GM18867 (cell line): Measurements from ENCODE around the gene ABCF2.

ENCODE experiments used
- ATAC-seq: cut with Tn5 transposase; IDR thresholded peaks from one replicate; pipeline ENCODE4 v1.9.1; 2021; ENCODE audit warnings: mild to moderate bottlenecking, moderate library complexity; ENCODE audit not compliant: unreplicated experiment

ABCF2 gene

DNA sequence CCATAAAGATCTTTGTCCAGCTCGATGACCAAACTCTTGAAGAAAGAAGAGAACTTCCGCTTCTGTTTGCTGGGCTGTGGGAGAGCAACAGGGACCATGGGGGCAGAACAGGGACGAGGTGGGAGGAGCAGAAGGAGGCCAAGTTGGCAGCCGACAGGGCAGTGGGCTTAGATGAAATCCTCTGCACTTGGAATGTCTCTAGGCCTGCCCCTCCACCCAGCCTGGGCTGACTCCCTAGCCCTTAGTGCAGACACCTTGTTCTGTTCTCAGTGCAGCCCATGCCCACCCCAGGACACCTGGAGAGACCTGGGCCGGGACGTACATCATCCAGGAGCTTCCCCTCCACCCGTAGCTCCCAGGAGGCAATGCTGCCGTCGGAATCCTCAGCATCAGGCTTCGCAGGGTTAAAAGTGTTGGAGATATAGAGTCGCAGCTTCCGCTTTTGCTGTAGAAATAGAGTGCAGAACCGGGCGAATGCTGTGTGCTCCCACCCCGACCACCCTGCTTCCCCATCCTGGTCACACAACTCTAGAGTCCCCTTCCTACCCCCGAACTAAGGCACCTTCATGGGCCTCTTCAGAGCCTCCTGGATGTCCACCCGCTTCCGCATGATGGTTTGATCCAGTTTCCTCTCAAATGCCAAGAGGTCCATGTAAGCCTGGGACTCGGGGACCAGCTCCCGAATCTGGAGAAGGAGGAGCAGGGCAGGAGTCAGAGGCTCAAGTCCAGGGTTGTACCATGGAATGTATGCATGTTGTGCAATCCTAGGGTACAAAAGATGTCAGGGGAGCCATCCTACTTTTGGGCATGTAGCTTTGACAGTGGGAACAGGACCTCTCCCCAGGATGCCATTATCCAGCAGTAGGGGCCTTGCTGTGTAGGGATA lies 15.4 kb upstream of the ABCF2 start:
- no peak for ATAC-seq

GRCh38 chr7:151241755-151242096 lies 14.7 kb upstream of the ABCF2 start:
- ATAC-seq: no peak

DNA sequence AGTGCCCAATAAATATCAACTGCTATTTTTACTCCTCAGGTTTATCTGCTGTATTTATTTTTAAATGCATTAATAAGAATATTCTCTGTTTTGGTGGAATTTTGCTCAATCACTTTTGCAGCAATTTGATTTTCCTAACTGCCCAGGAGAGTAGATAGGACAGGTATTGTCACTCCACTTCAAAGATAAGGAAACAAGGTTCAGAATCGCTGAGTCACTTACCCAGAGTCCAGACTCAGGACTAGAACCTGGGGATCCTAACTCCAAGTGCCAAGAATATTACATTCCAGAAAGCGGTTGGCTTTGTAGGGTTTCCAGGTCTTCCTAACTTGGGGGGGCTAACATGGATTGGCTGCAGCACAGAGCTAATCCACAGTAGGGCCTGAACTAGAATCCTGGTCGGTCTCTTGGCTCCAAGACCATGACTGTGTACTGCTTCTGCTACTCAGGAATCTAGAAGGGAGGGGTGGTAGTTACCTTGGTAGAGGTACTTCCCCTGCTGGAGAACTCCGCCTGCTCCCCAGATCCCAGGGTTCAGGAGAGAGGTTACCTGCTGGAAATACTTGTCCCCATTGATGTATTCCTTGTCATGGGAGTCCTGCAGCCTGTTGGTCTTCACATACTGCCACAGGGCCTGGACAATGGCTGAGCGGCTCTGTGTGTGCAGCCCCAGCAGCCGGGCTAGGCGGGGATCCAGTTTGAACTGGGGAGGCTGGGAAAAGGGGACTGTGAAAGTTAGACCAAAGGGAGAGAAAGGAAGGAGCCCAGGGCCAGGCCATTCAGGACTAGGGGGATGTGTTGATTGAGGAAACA lies 14.1 kb upstream of the ABCF2 start:
- no peak for ATAC-seq

DNA sequence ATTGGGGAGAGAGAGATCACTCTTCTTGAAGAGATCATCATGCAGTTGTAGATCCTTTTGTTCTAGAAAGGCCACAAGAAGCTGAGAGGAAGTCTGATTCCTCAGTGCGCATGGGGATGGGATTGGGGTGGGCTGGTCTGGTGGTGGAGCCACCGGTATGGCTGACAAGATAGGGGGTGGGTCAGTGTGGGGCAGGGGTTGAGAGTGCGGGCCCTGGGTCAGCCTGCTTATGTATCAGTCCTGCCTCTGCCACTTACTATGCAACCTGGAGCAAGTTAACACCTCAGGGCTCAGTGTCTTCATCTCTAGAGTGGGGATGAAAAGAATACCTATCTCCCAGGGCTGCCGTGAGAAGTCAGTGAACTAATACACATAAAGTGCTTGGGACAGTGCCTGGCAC lies 13.5 kb upstream of the ABCF2 start:
- no peak for ATAC-seq

GRCh38 chr7:151239837-151240459 lies 12.9 kb upstream of the ABCF2 start:
- no peak for ATAC-seq

DNA sequence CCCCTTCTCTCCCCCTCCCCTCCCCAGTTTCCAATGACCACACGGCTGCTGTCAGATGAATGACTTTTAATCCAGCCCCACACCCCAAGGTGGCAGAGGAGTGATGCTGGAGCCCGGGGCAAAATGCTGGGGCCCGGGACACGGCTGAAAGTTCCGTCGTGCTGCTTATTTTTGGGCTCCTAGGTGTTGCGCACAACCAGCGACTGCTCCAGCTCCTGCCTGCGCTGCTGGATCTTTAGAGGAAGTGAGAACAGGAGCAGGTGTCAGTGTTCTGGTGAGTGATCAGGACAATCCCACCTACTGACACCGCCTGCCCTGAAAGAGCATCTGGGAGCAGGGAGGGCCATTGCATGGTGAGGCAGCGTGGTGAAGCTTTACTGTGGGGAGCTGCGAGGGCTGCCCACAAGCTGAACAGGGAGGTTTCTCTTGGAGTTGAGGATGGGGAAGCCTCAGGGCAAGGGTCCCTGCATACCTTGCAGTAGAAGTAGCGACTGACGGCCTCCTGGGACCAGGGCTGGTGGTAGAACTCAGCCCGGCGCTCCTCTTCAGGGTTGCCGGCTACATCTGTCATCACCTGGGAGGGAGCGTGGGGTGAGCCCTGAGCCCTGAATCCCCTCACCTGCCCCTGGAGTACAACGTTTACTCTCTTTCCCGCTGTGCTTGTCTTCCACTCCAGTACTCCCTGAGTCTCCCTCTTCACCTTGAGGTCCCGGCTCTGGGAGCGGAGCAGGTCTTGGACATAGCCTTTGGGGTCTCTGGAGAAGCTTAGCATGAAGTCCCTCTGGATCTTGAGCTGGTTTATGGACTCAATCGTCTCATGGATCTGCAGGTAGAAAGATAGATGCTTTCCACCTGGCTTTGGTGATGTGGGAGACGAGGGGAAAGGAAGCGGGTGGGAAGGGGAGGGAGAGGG lies 12.2 kb upstream of the ABCF2 start:
- ATAC-seq: no peak

DNA sequence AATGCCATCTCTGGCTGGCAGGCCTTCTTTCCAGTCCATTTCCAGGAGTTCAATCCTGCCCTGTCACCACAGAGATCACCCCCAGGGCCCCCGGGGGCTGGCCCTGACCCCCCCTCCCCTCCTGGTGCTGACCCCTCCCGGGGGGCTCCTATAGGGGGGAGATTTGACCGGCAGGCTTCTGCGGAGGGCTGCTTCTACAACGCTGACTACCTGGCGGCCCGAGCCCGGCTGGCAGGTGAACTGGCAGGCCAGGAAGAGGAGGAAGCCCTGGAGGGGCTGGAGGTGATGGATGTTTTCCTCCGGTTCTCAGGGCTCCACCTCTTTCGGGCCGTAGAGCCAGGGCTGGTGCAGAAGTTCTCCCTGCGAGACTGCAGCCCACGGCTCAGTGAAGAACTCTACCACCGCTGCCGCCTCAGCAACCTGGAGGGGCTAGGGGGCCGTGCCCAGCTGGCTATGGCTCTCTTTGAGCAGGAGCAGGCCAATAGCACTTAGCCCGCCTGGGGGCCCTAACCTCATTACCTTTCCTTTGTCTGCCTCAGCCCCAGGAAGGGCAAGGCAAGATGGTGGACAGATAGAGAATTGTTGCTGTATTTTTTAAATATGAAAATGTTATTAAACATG lies 11.3 kb upstream of the ABCF2 start:
- no peak for ATAC-seq

DNA sequence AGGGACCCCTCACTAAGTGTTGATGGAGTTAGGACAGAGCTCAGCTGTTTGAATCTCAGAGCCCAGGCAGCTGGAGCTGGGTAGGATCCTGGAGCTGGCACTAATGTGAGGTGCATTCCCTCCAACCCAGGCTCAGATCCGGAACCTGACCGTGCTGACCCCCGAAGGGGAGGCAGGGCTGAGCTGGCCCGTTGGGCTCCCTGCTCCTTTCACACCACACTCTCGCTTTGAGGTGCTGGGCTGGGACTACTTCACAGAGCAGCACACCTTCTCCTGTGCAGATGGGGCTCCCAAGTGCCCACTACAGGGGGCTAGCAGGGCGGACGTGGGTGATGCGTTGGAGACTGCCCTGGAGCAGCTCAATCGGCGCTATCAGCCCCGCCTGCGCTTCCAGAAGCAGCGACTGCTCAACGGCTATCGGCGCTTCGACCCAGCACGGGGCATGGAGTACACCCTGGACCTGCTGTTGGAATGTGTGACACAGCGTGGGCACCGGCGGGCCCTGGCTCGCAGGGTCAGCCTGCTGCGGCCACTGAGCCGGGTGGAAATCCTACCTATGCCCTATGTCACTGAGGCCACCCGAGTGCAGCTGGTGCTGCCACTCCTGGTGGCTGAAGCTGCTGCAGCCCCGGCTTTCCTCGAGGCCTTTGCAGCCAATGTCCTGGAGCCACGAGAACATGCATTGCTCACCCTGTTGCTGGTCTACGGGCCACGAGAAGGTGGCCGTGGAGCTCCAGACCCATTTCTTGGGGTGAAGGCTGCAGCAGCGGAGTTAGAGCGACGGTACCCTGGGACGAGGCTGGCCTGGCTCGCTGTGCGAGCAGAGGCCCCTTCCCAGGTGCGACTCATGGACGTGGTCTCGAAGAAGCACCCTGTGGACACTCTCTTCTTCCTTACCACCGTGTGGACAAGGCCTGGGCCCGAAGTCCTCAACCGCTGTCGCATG lies 10.5 kb upstream of the ABCF2 start:
- no peak for ATAC-seq

GRCh38 chr7:151236406-151236805 lies 9.4 kb upstream of the ABCF2 start:
- ATAC-seq: no peak

DNA sequence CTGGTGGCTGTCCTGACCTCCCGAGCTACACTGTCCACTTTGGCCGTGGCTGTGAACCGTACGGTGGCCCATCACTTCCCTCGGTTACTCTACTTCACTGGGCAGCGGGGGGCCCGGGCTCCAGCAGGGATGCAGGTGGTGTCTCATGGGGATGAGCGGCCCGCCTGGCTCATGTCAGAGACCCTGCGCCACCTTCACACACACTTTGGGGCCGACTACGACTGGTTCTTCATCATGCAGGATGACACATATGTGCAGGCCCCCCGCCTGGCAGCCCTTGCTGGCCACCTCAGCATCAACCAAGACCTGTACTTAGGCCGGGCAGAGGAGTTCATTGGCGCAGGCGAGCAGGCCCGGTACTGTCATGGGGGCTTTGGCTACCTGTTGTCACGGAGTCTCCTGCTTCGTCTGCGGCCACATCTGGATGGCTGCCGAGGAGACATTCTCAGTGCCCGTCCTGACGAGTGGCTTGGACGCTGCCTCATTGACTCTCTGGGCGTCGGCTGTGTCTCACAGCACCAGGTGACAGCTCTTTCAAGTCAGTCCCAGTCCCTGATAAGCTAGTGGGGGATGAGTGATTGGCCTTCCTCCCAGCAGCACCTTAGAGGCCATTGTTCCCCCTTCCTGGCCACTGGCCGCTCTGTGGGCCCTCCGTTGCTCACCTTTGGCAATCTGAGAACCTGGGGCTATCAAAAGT lies 8.2 kb upstream of the ABCF2 start:
- ATAC-seq: no peak

DNA sequence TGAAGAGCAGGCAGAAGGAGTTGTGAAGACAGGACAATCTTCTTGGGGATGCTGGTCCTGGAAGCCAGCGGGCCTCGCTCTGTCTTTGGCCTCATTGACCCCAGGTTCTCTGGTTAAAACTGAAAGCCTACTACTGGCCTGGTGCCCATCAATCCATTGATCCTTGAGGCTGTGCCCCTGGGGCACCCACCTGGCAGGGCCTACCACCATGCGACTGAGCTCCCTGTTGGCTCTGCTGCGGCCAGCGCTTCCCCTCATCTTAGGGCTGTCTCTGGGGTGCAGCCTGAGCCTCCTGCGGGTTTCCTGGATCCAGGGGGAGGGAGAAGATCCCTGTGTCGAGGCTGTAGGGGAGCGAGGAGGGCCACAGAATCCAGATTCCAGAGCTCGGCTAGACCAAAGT lies 6.8 kb upstream of the ABCF2 start:
- no peak for ATAC-seq

GRCh38 chr7:151232917-151233701 lies 6.1 kb upstream of the ABCF2 start:
- ATAC-seq: peak; percentile 36

GRCh38 chr7:151232091-151232916 lies 5.3 kb upstream of the ABCF2 start, which contains the start of gene CHPF2:
CHPF2 (plus strand) TSS chr7:151232483; CDS start chr7:151234012, 1,529 bp downstream.
- ATAC-seq: peak; percentile 98

- no peak for ATAC-seq
Measured at GRCh38 chr7:151231080-151231479, 4.1 kb upstream of the ABCF2 start.

GRCh38 chr7:151229249-151229648 lies 2.2 kb upstream of the ABCF2 start:
- no peak for ATAC-seq

GRCh38 chr7:151228024-151228866 lies 1.2 kb upstream of the ABCF2 start:
- ATAC-seq: no peak
